ENCODE results near the gene FMN2. TPM values are rescaled to one million over a fixed set of nuclear protein-coding genes. Genes with fewer than 3 reads are reported as not detected.

FMN2 gene
- total RNA-seq, 1 experiment from 2014 or later, result 4.6 TPM

DNA sequence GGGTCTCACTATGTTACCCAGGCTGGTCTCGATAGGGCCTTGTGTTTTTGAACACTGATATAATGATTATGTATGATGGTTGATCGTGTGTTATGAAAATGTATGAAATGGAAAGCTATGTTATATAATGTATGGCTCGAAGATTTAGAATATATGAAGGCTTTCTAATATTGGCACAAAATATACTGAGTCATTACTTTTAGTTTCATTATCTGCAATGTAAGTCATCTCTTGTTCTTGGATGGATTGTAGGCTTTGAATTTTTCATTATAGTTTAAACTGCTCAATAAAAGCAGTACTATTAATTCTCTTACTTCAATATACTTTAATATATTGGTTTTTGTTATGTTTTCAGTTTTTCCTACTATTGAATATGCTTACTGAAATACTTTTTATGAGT is 10.1 kb downstream of the FMN2 start:
- TF ChIP-seq, protein P1, sequence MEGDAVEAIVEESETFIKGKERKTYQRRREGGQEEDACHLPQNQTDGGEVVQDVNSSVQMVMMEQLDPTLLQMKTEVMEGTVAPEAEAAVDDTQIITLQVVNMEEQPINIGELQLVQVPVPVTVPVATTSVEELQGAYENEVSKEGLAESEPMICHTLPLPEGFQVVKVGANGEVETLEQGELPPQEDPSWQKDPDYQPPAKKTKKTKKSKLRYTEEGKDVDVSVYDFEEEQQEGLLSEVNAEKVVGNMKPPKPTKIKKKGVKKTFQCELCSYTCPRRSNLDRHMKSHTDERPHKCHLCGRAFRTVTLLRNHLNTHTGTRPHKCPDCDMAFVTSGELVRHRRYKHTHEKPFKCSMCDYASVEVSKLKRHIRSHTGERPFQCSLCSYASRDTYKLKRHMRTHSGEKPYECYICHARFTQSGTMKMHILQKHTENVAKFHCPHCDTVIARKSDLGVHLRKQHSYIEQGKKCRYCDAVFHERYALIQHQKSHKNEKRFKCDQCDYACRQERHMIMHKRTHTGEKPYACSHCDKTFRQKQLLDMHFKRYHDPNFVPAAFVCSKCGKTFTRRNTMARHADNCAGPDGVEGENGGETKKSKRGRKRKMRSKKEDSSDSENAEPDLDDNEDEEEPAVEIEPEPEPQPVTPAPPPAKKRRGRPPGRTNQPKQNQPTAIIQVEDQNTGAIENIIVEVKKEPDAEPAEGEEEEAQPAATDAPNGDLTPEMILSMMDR (conservative IDR thresholded peaks at IDR 0.05; ENCODE audit: low read depth, low read length), result no peak
- TF ChIP-seq EZH2phosphoT487 (IDR thresholded peaks at IDR 0.05; ENCODE audit: borderline replicate concordance, low read length) (no peak), EZH2 (IDR thresholded peaks at IDR 0.05; ENCODE audit: low read length, unreplicated experiment) (no peak)
- Histone ChIP-seq H3K79me2 (ENCODE audit: low read length) (peaks cover 86% of the 10 kb centered on the region), H3K4me3 (ENCODE audit: low read length) (no peak overlapping the region), H2AFZ (ENCODE audit: low read length) (no peak overlapping the region), H3K27me3 (ENCODE audit: low read length) (no peaks in the 10 kb centered on the region), H3K9ac (ENCODE audit: low read length) (no peak overlapping the region), H3K9me2 (replicated peaks; ENCODE audit: low read length) (0 out of 2 replicates have a peak, but pooled peaks cover 4% of the 10 kb centered on the region), H3K9me3 (ENCODE audit: low read length) (no peaks in the 10 kb centered on the region), H3K27ac (ENCODE audit: low read length) (no peak overlapping the region), H3K36me3 (ENCODE audit: low read depth, low read length) (no peaks in the 10 kb centered on the region), H3K4me1 (ENCODE audit: insufficient read depth, low read length) (peaks cover 53% of the 10 kb centered on the region), H3K4me2 (ENCODE audit: low read length) (no peak overlapping the region), H4K20me1 (ENCODE audit: low read length) (no peaks in the 10 kb centered on the region), H3F3A (ENCODE audit: low read length, unreplicated experiment) (peaks cover 5% of the 10 kb centered on the region)
- no TSS peak for BruUV-seq (replicated peaks)
- ChIA-PET POLR2A (ENCODE audit: unreplicated experiment) (no interaction called here), CTCF (interaction anchor here (0.6 to 0.8 kb wide), 3 partner anchors 10 to 953 kb away, joined by 3 read pairs; partner anchors contain the start of gene FMN2)
- ATAC-seq (no peak), DNase-seq (no peak)
- intact Hi-C loops (cut with micrococcal nuclease), result no loop called here

DNA sequence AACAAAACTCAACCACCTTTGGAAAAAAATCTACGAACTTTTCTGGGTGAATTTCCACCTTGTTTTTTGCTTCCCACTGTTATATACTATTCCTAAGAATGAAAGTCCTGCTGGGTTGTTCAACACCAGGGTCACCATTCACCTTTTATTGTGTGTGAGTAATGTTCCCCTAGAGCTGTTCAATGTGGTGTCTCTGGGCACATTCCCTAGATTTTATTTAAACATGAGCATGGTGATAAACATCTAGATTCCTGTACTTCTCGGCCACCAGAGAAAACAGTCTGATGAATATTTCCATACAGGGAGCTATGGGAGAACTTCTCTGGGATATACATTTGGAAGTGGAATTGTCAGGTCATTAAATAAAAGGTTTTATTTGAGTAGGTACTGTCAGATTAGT is 13.0 kb downstream of the FMN2 start:
- no peak for TF ChIP-seq EZH2 (IDR thresholded peaks at IDR 0.05; ENCODE audit: low read length, unreplicated experiment)
- TF ChIP-seq, protein P1 (conservative IDR thresholded peaks at IDR 0.05; ENCODE audit: low read depth, low read length), result no peak
- TF ChIP-seq EZH2phosphoT487 (IDR thresholded peaks at IDR 0.05; ENCODE audit: borderline replicate concordance, low read length), result no peak
- Histone ChIP-seq H3K79me2 (ENCODE audit: low read length) (peaks cover 67% of the 10 kb centered on the region), H2AFZ (ENCODE audit: low read length) (no peak overlapping the region), H3K9me2 (replicated peaks; ENCODE audit: low read length) (0 out of 2 replicates have a peak, but pooled peaks cover 4% of the 10 kb centered on the region), H3K9ac (ENCODE audit: low read length) (no peak overlapping the region), H4K20me1 (ENCODE audit: low read length) (no peaks in the 10 kb centered on the region), H3K36me3 (ENCODE audit: low read depth, low read length) (no peaks in the 10 kb centered on the region), H3K4me3 (ENCODE audit: low read length) (no peak overlapping the region), H3K4me2 (ENCODE audit: low read length) (peak overlapping the region; percentile 3), H3K4me1 (ENCODE audit: insufficient read depth, low read length) (peaks cover 51% of the 10 kb centered on the region), H3K27me3 (ENCODE audit: low read length) (no peaks in the 10 kb centered on the region), H3K9me3 (ENCODE audit: low read length) (no peaks in the 10 kb centered on the region), H3K27ac (ENCODE audit: low read length) (no peak overlapping the region), H3F3A (ENCODE audit: low read length, unreplicated experiment) (peaks cover 5% of the 10 kb centered on the region)
- BruUV-seq (replicated peaks), result no TSS peak
- ATAC-seq (peak; percentile 67), DNase-seq (peak; percentile 74)
- POLR2A ChIA-PET (ENCODE audit: unreplicated experiment), result interaction anchor here (0.6 kb wide), 1 partner anchor 24 kb away, joined by 6 read pairs; no protein-coding TSS in a partner anchor
- CTCF ChIA-PET, result no interaction called here
- intact Hi-C loops (cut with micrococcal nuclease), result no loop called here

DNA sequence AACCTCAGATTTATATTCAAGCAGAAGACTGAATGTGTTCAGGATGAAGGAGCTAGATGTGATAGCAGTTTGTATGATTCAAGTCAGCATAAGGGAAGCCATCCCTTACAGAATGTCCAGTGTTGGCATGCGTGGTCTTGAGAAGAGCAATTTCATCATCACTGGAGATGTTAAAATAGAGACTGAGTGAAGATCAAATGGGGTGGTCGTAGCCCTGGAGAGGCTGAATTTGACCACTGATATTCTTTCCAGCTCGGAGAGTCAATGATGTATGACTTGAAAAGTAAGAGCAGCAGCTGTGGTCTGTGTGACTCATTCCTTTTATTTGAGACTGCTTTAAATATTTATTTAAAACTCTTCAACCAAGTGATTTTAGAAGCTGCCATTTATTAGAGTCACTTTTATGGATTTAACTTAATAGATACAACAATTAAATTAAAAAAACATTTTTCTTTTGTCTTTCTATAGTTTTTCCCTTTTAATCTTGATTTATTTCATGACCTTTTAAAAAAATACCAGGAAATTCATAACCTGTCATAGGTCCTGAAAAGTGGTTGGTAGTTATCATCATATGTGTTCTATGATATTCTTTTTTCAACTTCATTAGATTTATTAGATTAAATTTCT is 15.5 kb downstream of the FMN2 start:
- ATAC-seq (peak; percentile 64), DNase-seq (peak; percentile 74)
- no peak overlapping the region for H2AFZ ChIP-seq (ENCODE audit: low read length)

More for the DNA sequence above, 15.5 kb downstream of the FMN2 start:
- Histone ChIP-seq H3K9me2 (replicated peaks; ENCODE audit: low read length) (0 out of 2 replicates have a peak, but pooled peaks cover 3% of the 10 kb centered on the region), H3K79me2 (ENCODE audit: low read length) (peaks cover 59% of the 10 kb centered on the region), H3K9me3 (ENCODE audit: low read length) (no peaks in the 10 kb centered on the region), H3K4me1 (ENCODE audit: insufficient read depth, low read length) (peaks cover 38% of the 10 kb centered on the region), H3K9ac (ENCODE audit: low read length) (no peak overlapping the region), H3K27me3 (ENCODE audit: low read length) (no peaks in the 10 kb centered on the region), H3K36me3 (ENCODE audit: low read depth, low read length) (no peaks in the 10 kb centered on the region), H3K4me2 (ENCODE audit: low read length) (peak overlapping the region; percentile 41), H3K4me3 (ENCODE audit: low read length) (no peak overlapping the region), H3K27ac (ENCODE audit: low read length) (no peak overlapping the region), H4K20me1 (ENCODE audit: low read length) (no peaks in the 10 kb centered on the region), H3F3A (ENCODE audit: low read length, unreplicated experiment) (no peaks in the 10 kb centered on the region)
- no TSS peak for BruUV-seq (replicated peaks)
- intact Hi-C loops (cut with micrococcal nuclease), result loop anchor here (2.0 kb wide), 1 partner anchor 42 kb away; no protein-coding TSS in a partner anchor
- ChIA-PET POLR2A (ENCODE audit: unreplicated experiment) (interaction anchor here (0.5 to 0.6 kb wide), 2 partner anchors 10 to 13 kb away, joined by 4 to 20 read pairs; no protein-coding TSS in a partner anchor), CTCF (interaction anchor here (0.6 to 1.0 kb wide), 2 partner anchors 38 to 102 kb away, joined by 3 to 7 read pairs; no protein-coding TSS in a partner anchor)
- TF ChIP-seq EZH2 (IDR thresholded peaks at IDR 0.05; ENCODE audit: low read length, unreplicated experiment) (no peak), EZH2phosphoT487 (IDR thresholded peaks at IDR 0.05; ENCODE audit: borderline replicate concordance, low read length) (no peak)
- TF ChIP-seq, protein P1 (conservative IDR thresholded peaks at IDR 0.05; ENCODE audit: low read depth, low read length), result no peak

Data from PC-3 (cell line).